HepG2 (cell line): ENCODE measurements around the gene GRM7. TPM values are rescaled to one million over a fixed set of nuclear protein-coding genes. Genes with fewer than 3 reads are reported as not detected.

Experiments
- HMG20A ChIP-seq: IDR thresholded peaks from 2 replicates; pipeline ENCODE4 v1.6.1; 2016; ENCODE audit warnings: borderline replicate concordance
- ZBTB1 ChIP-seq: sonication (generic); formaldehyde crosslinking; IDR thresholded peaks from 2 replicates; pipeline ENCODE4 v1.4.0; 2020; ENCODE audit warnings: missing genetic modification reagents, borderline replicate concordance
- ZBTB21 ChIP-seq: sonication (generic); formaldehyde crosslinking; IDR thresholded peaks from 2 replicates; pipeline ENCODE4 v1.4.0; 2020; ENCODE audit warnings: missing genetic modification reagents
- ZNF235 ChIP-seq: sonication (generic); formaldehyde crosslinking; IDR thresholded peaks from 2 replicates; pipeline ENCODE4 v1.8.1; 2023; ENCODE audit warnings: mild to moderate bottlenecking, missing genetic modification reagents, borderline replicate concordance
- polyA plus RNA-seq, 8 experiments: library from polyadenylated mRNA; depleted of rRNA in 3 of 8; stranded (reverse) in 7 of 8; unstranded in 1 of 8; fragments of >200 nt; fragmentation: Illumina TruSeq in 4 of 8; extraction: Trizol in 4 of 8; gene quantifications; 2 replicates each; pipeline versions ENCODE4 v1.2.1 to v1.2.3, GENCODE V29; 2011 to 2016; ENCODE audit warnings: low read depth in 4 of 8, missing spikeins in 1 of 8, mixed read lengths in 1 of 8; ENCODE audit not compliant: insufficient read depth in 1 of 8
- total RNA-seq, 5 experiments: library from RNA; depleted of rRNA; stranded (reverse); fragments of >200 nt; fragmentation: Illumina TruSeq; extraction: Trizol; gene quantifications; 2 replicates each; pipeline ENCODE4 v1.2.3, GENCODE V29; 2016; ENCODE audit warnings: low read depth in 1 of 5
- TF ChIP-seq, protein P1 (sequence below): sonication (generic); formaldehyde crosslinking; IDR thresholded peaks from 2 replicates; pipeline ENCODE4 v1.4.0; 2020; ENCODE audit warnings: missing genetic modification reagents
- TF ChIP-seq, protein P2 (sequence below): sonication (generic); formaldehyde crosslinking; IDR thresholded peaks from 2 replicates; pipeline ENCODE4 v1.8.1; 2023; ENCODE audit warnings: missing genetic modification reagents, inconsistent platforms, borderline replicate concordance
- TF ChIP-seq, protein P3 (sequence below): sonication (generic); formaldehyde crosslinking; IDR thresholded peaks from 2 replicates; pipeline ENCODE4 v1.8.1; 2023; ENCODE audit warnings: mild to moderate bottlenecking, missing genetic modification reagents
- TF ChIP-seq, protein P4 (sequence below): IDR thresholded peaks from 2 replicates; pipeline ENCODE4 v1.6.1; 2016; ENCODE audit warnings: low read depth, control low read depth
- TF ChIP-seq, protein P5 (sequence below): sonication (generic); formaldehyde crosslinking; IDR thresholded peaks from 2 replicates; pipeline ENCODE4 v1.8.0; 2022; ENCODE audit warnings: mild to moderate bottlenecking, missing genetic modification reagents; ENCODE audit not compliant: insufficient replicate concordance

Gene GRM7
- total and polyA plus RNA-seq, 2 of the 13 experiments (the other 11 are each of a cell fraction or from before 2014, with no cell fraction given) = not detected

DNA sequence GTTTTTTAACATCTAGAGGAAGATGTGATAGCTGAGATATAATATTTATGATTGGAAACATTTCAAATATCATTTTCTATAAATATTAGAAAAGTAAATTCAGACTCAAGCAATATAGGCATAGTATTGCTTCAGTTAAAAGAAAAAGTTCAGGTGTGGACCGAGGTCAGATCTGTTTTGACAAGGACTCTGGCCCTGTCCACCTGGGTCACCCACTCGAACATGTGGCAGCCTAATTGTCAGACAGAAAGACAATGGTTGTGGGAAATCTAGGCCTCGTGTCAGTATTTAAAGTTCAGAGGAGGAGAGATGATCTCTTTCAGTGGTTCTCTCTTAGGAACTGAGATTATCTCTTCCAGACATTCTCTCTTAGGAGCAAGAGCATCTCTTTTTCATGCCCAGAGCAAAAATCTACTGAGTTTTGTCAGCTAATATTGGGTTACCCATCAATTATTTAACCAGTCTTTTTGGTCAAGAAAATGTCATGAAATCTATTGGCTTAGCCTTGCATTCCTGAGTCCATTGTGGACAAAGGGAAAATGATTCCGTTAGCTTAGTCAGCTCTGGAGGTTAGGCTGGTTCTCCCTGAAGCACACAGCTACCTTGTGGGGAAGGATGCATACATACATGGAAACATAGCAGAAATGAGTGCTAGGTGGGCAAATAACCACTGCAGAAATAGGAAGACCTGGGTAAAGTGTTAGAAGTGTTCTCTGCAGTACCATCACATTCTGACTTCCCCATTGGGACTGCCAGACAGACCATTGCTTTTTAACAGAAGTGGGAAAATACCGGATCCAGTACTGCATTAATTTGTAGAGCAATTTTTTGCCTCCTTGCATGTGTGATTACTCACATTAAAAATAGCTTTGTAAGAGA is 343.3 kb downstream of the GRM7 start (continued):
- TF ChIP-seq ZNF235 (no peak), ZBTB21 (CRISPR knock-in tag) (no peak), HMG20A (CRISPR knock-in tag) (no peak), ZBTB1 (no peak)
- TF ChIP-seq, protein P1, sequence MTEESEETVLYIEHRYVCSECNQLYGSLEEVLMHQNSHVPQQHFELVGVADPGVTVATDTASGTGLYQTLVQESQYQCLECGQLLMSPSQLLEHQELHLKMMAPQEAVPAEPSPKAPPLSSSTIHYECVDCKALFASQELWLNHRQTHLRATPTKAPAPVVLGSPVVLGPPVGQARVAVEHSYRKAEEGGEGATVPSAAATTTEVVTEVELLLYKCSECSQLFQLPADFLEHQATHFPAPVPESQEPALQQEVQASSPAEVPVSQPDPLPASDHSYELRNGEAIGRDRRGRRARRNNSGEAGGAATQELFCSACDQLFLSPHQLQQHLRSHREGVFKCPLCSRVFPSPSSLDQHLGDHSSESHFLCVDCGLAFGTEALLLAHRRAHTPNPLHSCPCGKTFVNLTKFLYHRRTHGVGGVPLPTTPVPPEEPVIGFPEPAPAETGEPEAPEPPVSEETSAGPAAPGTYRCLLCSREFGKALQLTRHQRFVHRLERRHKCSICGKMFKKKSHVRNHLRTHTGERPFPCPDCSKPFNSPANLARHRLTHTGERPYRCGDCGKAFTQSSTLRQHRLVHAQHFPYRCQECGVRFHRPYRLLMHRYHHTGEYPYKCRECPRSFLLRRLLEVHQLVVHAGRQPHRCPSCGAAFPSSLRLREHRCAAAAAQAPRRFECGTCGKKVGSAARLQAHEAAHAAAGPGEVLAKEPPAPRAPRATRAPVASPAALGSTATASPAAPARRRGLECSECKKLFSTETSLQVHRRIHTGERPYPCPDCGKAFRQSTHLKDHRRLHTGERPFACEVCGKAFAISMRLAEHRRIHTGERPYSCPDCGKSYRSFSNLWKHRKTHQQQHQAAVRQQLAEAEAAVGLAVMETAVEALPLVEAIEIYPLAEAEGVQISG (CRISPR knock-in tag) = no peak
- TF ChIP-seq, protein P2, sequence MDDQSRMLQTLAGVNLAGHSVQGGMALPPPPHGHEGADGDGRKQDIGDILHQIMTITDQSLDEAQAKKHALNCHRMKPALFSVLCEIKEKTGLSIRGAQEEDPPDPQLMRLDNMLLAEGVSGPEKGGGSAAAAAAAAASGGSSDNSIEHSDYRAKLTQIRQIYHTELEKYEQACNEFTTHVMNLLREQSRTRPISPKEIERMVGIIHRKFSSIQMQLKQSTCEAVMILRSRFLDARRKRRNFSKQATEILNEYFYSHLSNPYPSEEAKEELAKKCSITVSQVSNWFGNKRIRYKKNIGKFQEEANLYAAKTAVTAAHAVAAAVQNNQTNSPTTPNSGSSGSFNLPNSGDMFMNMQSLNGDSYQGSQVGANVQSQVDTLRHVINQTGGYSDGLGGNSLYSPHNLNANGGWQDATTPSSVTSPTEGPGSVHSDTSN (CRISPR knock-in tag) = no peak
- TF ChIP-seq, protein P3, sequence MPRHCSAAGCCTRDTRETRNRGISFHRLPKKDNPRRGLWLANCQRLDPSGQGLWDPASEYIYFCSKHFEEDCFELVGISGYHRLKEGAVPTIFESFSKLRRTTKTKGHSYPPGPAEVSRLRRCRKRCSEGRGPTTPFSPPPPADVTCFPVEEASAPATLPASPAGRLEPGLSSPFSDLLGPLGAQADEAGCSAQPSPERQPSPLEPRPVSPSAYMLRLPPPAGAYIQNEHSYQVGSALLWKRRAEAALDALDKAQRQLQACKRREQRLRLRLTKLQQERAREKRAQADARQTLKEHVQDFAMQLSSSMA (CRISPR knock-in tag) = no peak
- TF ChIP-seq, protein P4, sequence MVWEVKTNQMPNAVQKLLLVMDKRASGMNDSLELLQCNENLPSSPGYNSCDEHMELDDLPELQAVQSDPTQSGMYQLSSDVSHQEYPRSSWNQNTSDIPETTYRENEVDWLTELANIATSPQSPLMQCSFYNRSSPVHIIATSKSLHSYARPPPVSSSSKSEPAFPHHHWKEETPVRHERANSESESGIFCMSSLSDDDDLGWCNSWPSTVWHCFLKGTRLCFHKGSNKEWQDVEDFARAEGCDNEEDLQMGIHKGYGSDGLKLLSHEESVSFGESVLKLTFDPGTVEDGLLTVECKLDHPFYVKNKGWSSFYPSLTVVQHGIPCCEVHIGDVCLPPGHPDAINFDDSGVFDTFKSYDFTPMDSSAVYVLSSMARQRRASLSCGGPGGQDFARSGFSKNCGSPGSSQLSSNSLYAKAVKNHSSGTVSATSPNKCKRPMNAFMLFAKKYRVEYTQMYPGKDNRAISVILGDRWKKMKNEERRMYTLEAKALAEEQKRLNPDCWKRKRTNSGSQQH (CRISPR knock-in tag) = no peak
- TF ChIP-seq, protein P5, sequence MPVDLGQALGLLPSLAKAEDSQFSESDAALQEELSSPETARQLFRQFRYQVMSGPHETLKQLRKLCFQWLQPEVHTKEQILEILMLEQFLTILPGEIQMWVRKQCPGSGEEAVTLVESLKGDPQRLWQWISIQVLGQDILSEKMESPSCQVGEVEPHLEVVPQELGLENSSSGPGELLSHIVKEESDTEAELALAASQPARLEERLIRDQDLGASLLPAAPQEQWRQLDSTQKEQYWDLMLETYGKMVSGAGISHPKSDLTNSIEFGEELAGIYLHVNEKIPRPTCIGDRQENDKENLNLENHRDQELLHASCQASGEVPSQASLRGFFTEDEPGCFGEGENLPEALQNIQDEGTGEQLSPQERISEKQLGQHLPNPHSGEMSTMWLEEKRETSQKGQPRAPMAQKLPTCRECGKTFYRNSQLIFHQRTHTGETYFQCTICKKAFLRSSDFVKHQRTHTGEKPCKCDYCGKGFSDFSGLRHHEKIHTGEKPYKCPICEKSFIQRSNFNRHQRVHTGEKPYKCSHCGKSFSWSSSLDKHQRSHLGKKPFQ (CRISPR knock-in tag) = no peak
